Esophagus muscularis mucosa (tissue), 4 donors: ENCODE results near the gene BLOC1S3.

ENCODE experiments used
- CTCF ChIP-seq, 3 experiments: fragments of 200-600 bp in 2 of 3; fragments of 450-650 bp in 1 of 3; sonication (generic) in 2 of 3; IDR thresholded peaks; one replicate each; pipeline ENCODE4 v1.5.1; 2017 to 2019; ENCODE audit warnings: antibody characterized with exemption in 3 of 3, mild to moderate bottlenecking in 2 of 3, moderate library complexity in 1 of 3
- EP300 ChIP-seq: sonication (generic); formaldehyde crosslinking; IDR thresholded peaks from one replicate; pipeline ENCODE4 v1.6.1; 2017; ENCODE audit warnings: antibody characterized with exemption
- POLR2A ChIP-seq: fragments of 450-650 bp; IDR thresholded peaks from one replicate; pipeline ENCODE4 v1.6.1; 2017; ENCODE audit warnings: antibody characterized with exemption, moderate library complexity, mild to moderate bottlenecking, low read depth
- POLR2AphosphoS5 ChIP-seq, 2 donors: sonication (generic); formaldehyde crosslinking; IDR thresholded peaks; one replicate each; pipeline ENCODE4 v1.6.1; 2017; ENCODE audit warnings: antibody characterized with exemption in 2 of 2

- TF ChIP-seq POLR2AphosphoS5 (IDR thresholded peaks at IDR 0.05) (no peak), CTCF (IDR thresholded peaks at IDR 0.05) (no peak), POLR2A (no peak), EP300 (no peak)
These were observed 698 bp downstream of the BLOC1S3 start for GRCh38 chr19:45179072-45179891.
